GM12872 (cell line): ENCODE data around the gene CADPS.

Experiments
- TF ChIP-seq, protein P1 (sequence below): IDR thresholded peaks from 3 replicates; pipeline ENCODE4 v1.5.1; 2011; ENCODE audit warnings: low read depth, mild to moderate bottlenecking, low read length, moderate library complexity; ENCODE audit not compliant: insufficient read depth

Gene CADPS

DNA sequence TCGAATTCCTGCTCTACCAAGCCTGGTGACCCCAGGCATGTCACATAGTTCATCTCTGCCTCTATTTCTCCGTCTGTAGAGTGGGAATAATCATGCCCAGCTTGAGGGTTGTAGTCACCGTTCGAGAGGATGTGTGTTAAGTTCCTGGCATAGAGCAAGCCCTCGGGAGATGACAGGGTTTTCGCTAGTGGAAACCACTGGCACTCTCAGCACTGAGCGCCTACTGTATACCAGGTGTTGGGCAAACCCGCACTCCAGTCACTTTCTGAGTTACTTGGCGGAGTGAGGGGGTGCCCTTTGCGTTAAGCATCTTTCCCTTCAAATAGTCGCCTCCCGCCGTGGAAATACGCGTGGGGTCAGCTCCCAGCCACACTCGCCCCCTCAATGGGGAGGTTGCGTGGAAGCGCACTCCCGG lies 506.9 kb downstream of the CADPS start:
- TF ChIP-seq, protein P1, sequence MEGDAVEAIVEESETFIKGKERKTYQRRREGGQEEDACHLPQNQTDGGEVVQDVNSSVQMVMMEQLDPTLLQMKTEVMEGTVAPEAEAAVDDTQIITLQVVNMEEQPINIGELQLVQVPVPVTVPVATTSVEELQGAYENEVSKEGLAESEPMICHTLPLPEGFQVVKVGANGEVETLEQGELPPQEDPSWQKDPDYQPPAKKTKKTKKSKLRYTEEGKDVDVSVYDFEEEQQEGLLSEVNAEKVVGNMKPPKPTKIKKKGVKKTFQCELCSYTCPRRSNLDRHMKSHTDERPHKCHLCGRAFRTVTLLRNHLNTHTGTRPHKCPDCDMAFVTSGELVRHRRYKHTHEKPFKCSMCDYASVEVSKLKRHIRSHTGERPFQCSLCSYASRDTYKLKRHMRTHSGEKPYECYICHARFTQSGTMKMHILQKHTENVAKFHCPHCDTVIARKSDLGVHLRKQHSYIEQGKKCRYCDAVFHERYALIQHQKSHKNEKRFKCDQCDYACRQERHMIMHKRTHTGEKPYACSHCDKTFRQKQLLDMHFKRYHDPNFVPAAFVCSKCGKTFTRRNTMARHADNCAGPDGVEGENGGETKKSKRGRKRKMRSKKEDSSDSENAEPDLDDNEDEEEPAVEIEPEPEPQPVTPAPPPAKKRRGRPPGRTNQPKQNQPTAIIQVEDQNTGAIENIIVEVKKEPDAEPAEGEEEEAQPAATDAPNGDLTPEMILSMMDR = no peak

DNA sequence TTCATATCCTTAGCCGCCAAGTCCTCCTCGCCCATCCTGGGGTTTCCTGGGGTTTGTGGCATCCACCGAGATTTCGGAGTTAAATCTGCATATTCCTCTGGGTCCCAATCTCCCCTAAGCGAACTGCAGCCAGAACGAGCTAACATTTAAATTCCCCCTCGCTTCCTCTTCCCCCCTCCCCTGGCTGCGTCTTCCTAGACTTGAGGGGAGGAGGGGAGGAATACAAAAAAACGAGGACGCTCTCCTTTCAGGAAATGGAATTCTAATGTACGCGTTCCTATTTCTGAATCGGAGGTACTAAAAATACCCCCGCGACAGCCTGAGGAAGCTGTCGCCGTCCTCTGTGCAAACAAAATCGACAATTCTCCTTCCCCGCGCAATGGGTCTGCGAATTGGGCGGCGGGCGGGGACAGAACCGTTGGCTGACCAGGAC lies 507.4 kb downstream of the CADPS start:
- TF ChIP-seq, protein P1 = no peak

DNA sequence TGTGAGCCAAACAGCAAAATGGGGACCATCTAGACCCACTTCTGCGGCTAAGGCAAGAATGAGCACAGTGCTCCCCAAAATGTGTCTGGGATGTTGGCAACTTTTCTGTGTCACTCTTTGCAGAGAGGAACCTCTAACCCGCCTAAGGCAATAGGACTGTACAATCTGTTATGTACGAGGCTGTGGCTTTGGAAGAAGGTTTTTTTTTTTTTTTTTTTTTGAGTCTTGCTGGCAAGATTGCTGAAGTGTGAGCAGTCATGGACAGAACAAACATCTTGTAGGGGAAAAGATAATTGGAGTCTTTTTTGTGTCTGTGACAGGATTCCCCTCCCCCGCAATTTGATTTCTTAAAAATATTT lies 509.1 kb downstream of the CADPS start:
- TF ChIP-seq, protein P1 = no peak

DNA sequence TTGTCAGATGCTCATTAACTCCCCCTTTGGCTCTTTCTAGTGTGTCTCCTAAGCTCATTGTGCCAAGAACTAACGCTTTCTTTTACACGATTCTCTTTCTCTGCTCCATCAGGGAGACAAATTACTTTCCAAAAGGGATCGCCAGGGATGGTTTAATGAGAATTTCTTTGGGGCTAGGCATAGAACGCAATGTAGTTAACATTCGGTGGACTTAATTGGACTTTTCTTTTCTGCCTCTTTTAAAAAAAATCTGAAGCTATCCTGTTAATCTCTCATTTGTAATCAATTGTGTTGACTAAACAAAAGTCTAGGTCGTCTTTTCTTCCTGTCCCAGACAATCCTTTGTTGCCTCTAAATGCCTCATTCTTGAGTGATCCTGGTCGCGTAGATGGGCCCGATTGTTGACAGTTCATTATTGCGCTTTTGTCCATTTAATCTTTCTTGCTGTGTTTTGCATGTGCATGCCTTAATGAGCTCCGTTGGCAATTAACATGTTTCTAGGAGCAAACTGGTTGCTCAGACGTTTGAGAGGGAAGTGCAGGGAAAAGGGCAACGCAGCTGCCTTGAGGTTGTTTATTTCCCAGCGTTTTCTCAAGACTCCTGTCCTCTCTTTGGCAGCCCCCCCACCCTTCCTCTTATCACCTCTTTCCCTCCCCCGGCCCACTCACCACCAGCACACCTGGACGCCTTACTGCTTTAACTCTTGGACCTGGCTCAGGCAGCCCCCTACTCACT lies 509.7 kb downstream of the CADPS start:
- TF ChIP-seq, protein P1 = no peak

DNA sequence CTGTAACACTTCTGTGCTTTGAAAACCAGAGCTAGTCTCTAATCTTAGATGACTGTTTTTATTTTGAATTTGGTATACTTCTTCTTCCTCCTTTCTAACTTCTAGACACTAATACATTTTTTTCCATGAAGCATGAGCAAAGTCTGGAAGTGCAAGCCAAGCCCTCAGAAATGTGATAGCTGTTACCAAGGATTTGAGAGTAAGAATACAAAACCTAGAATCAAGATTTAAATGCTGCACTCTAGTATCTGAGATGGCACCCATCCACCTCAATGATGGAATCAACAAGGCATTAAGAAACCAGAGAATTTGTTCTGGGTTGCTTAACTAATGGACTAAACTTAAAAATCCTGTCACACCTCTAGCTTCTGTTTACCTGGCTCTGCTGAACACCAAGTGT lies 511.0 kb downstream of the CADPS start:
- TF ChIP-seq, protein P1 = no peak

DNA sequence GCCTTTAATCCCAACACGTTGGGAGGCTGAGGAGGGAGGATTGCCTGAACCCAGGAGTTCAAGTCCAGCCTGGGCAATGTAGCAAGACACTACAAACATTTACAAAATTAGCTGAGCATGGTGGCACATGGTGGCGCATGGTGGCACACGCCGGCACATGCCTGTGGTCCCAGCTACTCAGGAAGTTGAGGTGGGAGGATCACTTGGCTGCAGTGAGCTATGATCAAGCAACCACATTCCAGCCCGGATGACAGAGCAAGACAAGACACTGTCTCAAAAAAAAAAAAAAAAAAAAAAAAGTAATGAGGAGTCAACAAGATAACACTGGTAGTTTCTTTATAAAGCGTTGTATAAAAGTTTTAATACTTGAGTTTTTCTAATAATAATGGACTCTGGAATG lies 511.9 kb downstream of the CADPS start:
- TF ChIP-seq, protein P1 = no peak

DNA sequence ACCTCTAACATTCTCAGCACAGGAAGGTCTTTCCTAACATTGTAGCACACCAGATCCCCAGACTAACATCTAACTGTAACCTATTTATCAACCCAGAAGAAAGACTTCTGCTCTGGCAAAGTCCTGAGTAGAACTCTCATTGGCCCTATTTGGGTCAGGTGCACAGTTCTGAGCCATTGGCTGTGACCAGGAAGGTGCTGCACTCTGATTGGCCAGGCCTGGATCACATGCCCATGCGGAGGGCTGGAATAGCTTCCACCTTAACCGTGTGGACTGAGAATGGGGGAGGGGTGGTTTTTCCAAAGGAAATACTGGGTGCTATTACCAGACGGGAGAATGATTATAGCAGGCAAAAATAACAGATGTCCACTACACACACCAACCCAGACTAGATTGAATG lies 513.4 kb downstream of the CADPS start:
- TF ChIP-seq, protein P1 = no peak

DNA sequence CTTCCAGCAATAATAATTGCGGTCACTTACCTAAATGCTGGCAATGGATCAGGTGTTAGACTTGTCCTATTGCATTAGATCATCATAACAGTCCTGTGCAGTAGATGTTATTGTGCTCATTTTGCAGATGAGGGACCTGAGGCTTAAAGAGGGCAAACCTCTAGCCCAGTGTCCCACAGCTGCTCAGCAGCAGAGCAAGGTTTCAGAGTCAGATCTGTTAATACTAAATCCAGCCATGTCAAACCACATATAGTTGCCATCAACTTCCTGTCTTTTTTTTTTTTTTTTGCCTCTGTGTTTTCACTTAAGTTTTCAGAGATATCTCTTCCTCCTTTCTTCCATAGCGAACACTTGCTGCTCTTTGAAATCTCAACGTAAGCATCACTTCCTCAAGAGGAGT lies 514.0 kb downstream of the CADPS start:
- TF ChIP-seq, protein P1 = no peak
